ENCODE measurements around the gene CD300H. TPM values are rescaled to one million over a fixed set of nuclear protein-coding genes. Genes with fewer than 3 reads are reported as not detected.

The CD300H gene
- total RNA-seq, 4 donors from 2014 or later, result not detected

- intact Hi-C loops (cut with DNase I), result no loop called here
- H3K4me3 ChIP-seq, result no peak overlapping the region
- H3K9me3 ChIP-seq, result no peaks in the 10 kb centered on the region
- H3K27me3 ChIP-seq, result peaks cover 0 to 29% (median 0%) of the 10 kb centered on the region in 4 donors
- no peaks in the 10 kb centered on the region for H3K4me1 ChIP-seq
- DNase-seq, result no peak
- 82 to 96% methylated on average over 3 to 4 of the region's 7 CpGs for WGBS, 2 donors
- no peaks in the 10 kb centered on the region for H3K36me3 ChIP-seq
- TF ChIP-seq CTCF (IDR thresholded peaks at IDR 0.05) (no peak), POLR2A (IDR thresholded peaks at IDR 0.05) (no peak)
- no peak overlapping the region for H3K27ac ChIP-seq
These were observed 20.7 kb downstream of the CD300H start for GRCh38 chr17:74546586-74546985.

GRCh38 chr17:74545843-74546230, 21.5 kb downstream of the CD300H start, which contains the start of gene CD300C:
CD300C (minus strand) TSS chr17:74546115; CDS start chr17:74545782, 333 bp downstream.
- DNase-seq, result no peak
- H3K9me3 ChIP-seq, result no peaks in the 10 kb centered on the region
- peaks cover 0 to 27% (median 0%) of the 10 kb centered on the region in 4 donors for H3K27me3 ChIP-seq
- peak within 1 kb of the TSS in 2 of 4 donors; percentile 33 to 40 for H3K27ac ChIP-seq
- TF ChIP-seq POLR2A (IDR thresholded peaks at IDR 0.05) (peak in 1 of 4 donors; percentile 45), CTCF (IDR thresholded peaks at IDR 0.05) (no peak)
- WGBS, 2 donors, result 40 to 49% methylated on average over 1 to 4 of the region's 5 CpGs
- intact Hi-C loops (cut with DNase I), result no loop called here
- H3K4me1 ChIP-seq, result no peaks in the 10 kb centered on the region
- H3K4me3 ChIP-seq, result peak within 1 kb of the TSS in 2 of 4 donors; percentile 18 to 28
- no peaks in the 10 kb centered on the region for H3K36me3 ChIP-seq

- H3K9me3 ChIP-seq, result no peaks in the 10 kb centered on the region
- peaks cover 0 to 24% (median 0%) of the 10 kb centered on the region in 4 donors for H3K27me3 ChIP-seq
- TF ChIP-seq POLR2A (IDR thresholded peaks at IDR 0.05), result no peak
- TF ChIP-seq CTCF (IDR thresholded peaks at IDR 0.05), result no peak
- peak overlapping the region in 2 of 4 donors; percentile 18 to 28 for H3K4me3 ChIP-seq
- H3K36me3 ChIP-seq, result no peaks in the 10 kb centered on the region
- H3K27ac ChIP-seq, result peak overlapping the region in 2 of 4 donors; percentile 33 to 40
- DNase-seq, result no peak
- intact Hi-C loops (cut with DNase I), result no loop called here
- H3K4me1 ChIP-seq, result no peaks in the 10 kb centered on the region
- 77 to 79% methylated on average over 9 to 14 of the region's 16 CpGs for WGBS, 2 donors
These were observed 22.1 kb downstream of the CD300H start for GRCh38 chr17:74544991-74545842.

- Histone ChIP-seq H3K4me3 (no peak overlapping the region), H3K27ac (no peak overlapping the region), H3K36me3 (no peaks in the 10 kb centered on the region), H3K9me3 (no peaks in the 10 kb centered on the region), H3K27me3 (peaks cover 0 to 18% (median 0%) of the 10 kb centered on the region in 4 donors), H3K4me1 (no peaks in the 10 kb centered on the region)
- no peak for DNase-seq
- WGBS, 2 donors, result 69 to 75% methylated on average over 10 of the region's 18 CpGs
- intact Hi-C loops (cut with DNase I), result no loop called here
- TF ChIP-seq POLR2A (IDR thresholded peaks at IDR 0.05) (no peak), CTCF (IDR thresholded peaks at IDR 0.05) (no peak)
These were observed 23.2 kb downstream of the CD300H start for GRCh38 chr17:74543891-74544760.
